ENCODE measurements around the gene IL22RA1. TPM values are rescaled to one million over a fixed set of nuclear protein-coding genes. Genes with fewer than 3 reads are reported as not detected.
A peak's percentile ranks its signal among the peaks of the same experiment; 100 is the strongest.

Gene IL22RA1
- total RNA-seq, 2 donors from 2014 or later, result 0.15 to 0.24 TPM

- Histone ChIP-seq H3K4me1 (peaks cover 0 to 56% of the 10 kb centered on the region in 2 donors), H3K27me3 (no peaks in the 10 kb centered on the region), H3K9me3 (no peaks in the 10 kb centered on the region), H3K36me3 (peaks cover 26% of the 10 kb centered on the region), H3K27ac (peak overlapping the region; percentile 82 to 89), H3K4me3 (no peak overlapping the region)
- no peak for DNase-seq (ENCODE audit: low spot score)
- TF ChIP-seq, protein P1, sequence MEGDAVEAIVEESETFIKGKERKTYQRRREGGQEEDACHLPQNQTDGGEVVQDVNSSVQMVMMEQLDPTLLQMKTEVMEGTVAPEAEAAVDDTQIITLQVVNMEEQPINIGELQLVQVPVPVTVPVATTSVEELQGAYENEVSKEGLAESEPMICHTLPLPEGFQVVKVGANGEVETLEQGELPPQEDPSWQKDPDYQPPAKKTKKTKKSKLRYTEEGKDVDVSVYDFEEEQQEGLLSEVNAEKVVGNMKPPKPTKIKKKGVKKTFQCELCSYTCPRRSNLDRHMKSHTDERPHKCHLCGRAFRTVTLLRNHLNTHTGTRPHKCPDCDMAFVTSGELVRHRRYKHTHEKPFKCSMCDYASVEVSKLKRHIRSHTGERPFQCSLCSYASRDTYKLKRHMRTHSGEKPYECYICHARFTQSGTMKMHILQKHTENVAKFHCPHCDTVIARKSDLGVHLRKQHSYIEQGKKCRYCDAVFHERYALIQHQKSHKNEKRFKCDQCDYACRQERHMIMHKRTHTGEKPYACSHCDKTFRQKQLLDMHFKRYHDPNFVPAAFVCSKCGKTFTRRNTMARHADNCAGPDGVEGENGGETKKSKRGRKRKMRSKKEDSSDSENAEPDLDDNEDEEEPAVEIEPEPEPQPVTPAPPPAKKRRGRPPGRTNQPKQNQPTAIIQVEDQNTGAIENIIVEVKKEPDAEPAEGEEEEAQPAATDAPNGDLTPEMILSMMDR (IDR thresholded peaks at IDR 0.05), result no peak
Measured at GRCh38 chr1:24101796-24102586, 40.9 kb downstream of the IL22RA1 start.

DNA sequence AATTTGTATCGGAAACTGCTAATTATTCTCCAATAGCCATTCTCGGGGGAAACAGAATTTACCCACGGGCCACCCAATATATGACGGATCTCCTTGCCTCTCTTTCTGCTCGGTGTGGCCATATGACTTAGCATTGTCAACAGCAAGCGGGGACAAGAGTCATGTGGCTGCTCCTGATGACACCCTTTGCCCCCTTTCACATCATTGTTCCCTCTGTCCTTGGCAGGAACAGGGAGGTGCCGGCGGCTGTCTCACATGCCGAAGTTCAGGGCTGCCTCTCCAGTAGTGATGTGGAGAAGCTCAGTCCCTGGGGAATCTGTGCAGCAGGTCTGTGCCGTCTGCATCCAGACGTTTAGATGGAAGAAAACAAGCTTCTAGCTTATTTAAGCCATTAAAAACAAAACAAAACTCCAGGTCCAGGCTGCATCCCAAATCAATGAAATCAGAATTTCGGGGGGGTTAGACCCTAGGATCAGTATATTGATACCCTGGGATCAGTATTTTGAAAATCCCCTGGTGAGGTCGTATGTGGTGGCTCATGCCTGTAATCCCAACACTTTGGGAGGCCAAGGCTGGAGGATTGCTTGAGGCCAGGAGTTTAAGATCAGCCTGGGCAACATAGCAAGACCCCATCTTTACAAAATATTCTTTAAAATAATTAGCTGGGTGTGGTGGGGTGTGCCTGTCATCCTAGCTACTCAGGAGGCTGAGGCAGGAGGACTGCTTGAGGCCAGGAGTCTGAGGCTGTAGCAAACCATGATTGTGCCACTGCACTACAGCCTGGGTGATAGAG, 41.8 kb downstream of the IL22RA1 start:
- Histone ChIP-seq H3K27ac (peak overlapping the region; percentile 82 to 89), H3K4me1 (peaks cover 0 to 63% of the 10 kb centered on the region in 2 donors), H3K36me3 (peaks cover 18% of the 10 kb centered on the region), H3K4me3 (no peak overlapping the region), H3K27me3 (no peaks in the 10 kb centered on the region), H3K9me3 (no peaks in the 10 kb centered on the region)
- DNase-seq (ENCODE audit: low spot score), result no peak
- TF ChIP-seq, protein P1 (IDR thresholded peaks at IDR 0.05), result no peak

- Histone ChIP-seq H3K27ac (peak overlapping the region; percentile 82 to 89), H3K4me3 (no peak overlapping the region), H3K9me3 (no peaks in the 10 kb centered on the region), H3K27me3 (no peaks in the 10 kb centered on the region), H3K4me1 (peaks cover 0 to 72% of the 10 kb centered on the region in 2 donors), H3K36me3 (peaks cover 15% of the 10 kb centered on the region)
- TF ChIP-seq, protein P1 (IDR thresholded peaks at IDR 0.05), result no peak
- no peak for DNase-seq (ENCODE audit: low spot score)
Measured at GRCh38 chr1:24098943-24099638, 43.8 kb downstream of the IL22RA1 start.

- no peaks in the 10 kb centered on the region for H3K27me3 ChIP-seq
- DNase-seq (ENCODE audit: low spot score), result no peak
- peaks cover 0 to 62% of the 10 kb centered on the region in 2 donors for H3K4me1 ChIP-seq
- no peaks in the 10 kb centered on the region for H3K9me3 ChIP-seq
- peaks cover 16% of the 10 kb centered on the region for H3K36me3 ChIP-seq
- H3K27ac ChIP-seq, result peak overlapping the region; percentile 82 to 89
- H3K4me3 ChIP-seq, result no peak overlapping the region
- TF ChIP-seq, protein P1 (IDR thresholded peaks at IDR 0.05), result no peak
Measured at GRCh38 chr1:24098102-24098501, 44.8 kb downstream of the IL22RA1 start.

DNA sequence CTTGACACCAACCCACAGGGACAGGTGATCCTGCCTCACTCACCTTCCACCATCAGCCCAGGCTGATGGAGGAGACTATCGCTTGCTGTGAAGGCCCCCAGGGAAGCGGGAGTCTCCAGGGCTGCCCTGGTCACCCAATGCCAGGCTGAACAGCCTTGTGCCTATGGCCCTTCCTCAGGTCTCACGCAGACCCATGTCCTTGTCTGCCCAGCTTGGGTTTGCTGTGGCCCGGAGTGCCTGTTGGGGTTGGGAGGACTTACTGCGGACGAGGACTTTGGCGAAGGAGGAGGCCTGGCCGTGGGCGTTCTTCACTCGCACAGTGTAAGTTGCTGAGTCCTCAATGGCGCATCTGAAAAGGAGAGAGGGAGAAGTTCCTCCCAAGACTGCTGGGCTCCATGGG, 45.3 kb downstream of the IL22RA1 start:
- DNase-seq (ENCODE audit: low spot score), result no peak
- H3K27me3 ChIP-seq, result no peaks in the 10 kb centered on the region
- no peak overlapping the region for H3K4me3 ChIP-seq
- peak overlapping the region; percentile 82 to 89 for H3K27ac ChIP-seq
- H3K36me3 ChIP-seq, result peaks cover 20% of the 10 kb centered on the region
- H3K9me3 ChIP-seq, result no peaks in the 10 kb centered on the region
- TF ChIP-seq, protein P1 (IDR thresholded peaks at IDR 0.05), result no peak
- H3K4me1 ChIP-seq, result peaks cover 0 to 58% of the 10 kb centered on the region in 2 donors

Measured in right atrium auricular region (tissue), 2 donors.